OCI-LY3 (cell line): ENCODE data around the gene BMAL2.

Experiments used
- H2AFZ ChIP-seq: fragments of 200-600, 300-600 bp; shearing (Covaris generic); 2 replicates; pipeline ENCODE4 v1.6.0; 2014; ENCODE audit warnings: antibody characterized with exemption, low read depth, low read length
- H3K27ac ChIP-seq: fragments of 200-600, 300-600 bp; sonication (generic); 2 replicates; pipeline ENCODE4 v1.5.1; 2014; ENCODE audit warnings: mild to moderate bottlenecking, low read length, moderate library complexity, mixed read lengths
- H3K27me3 ChIP-seq: fragments of 200-600, 300-600 bp; sonication (generic); 2 replicates; pipeline ENCODE4 v1.6.1; 2014; ENCODE audit warnings: low read depth, low read length, mixed read lengths
- H3K36me3 ChIP-seq: fragments of 200-600, 300-600 bp; sonication (generic); replicated peaks from 2 replicates; pipeline ENCODE3; 2014; ENCODE audit warnings: low read depth, low read length, mixed read lengths
- H3K4me1 ChIP-seq: fragments of 300-600, 200-600 bp; sonication (generic); 2 replicates; pipeline ENCODE4 v1.6.1; 2014; ENCODE audit warnings: low read length, mixed read lengths
- H3K4me2 ChIP-seq: fragments of 200-600, 300-600 bp; sonication (generic); 2 replicates; pipeline ENCODE4 v1.6.1; 2014; ENCODE audit warnings: low read length, mixed read lengths
- H3K4me3 ChIP-seq: fragments of 300-600, 200-600 bp; sonication (generic); 2 replicates; pipeline ENCODE4 v1.5.1; 2014; ENCODE audit warnings: antibody characterized with exemption, mild to moderate bottlenecking, low read length, moderate library complexity
- H3K79me2 ChIP-seq: fragments of 300-600, 200-600 bp; shearing (Covaris generic); 2 replicates; pipeline ENCODE4 v1.6.1; 2014; ENCODE audit warnings: mild to moderate bottlenecking, low read length, mixed read lengths
- H3K9ac ChIP-seq: fragments of 300-600, 200-600 bp; shearing (Covaris generic); 2 replicates; pipeline ENCODE4 v1.6.0; 2014; ENCODE audit warnings: mild to moderate bottlenecking, low read length, moderate library complexity
- H3K9me3 ChIP-seq: fragments of 200-600, 300-600 bp; shearing (Covaris generic); 2 replicates; pipeline ENCODE4 v1.6.1; 2014; ENCODE audit warnings: low read length, mixed read lengths; ENCODE audit not compliant: insufficient read depth
- H4K20me1 ChIP-seq: fragments of 200-600, 300-600 bp; sonication (generic); 2 replicates; pipeline ENCODE4 v1.6.1; 2016; ENCODE audit warnings: low read length, mixed read lengths; ENCODE audit not compliant: insufficient read depth
- EZH2phosphoT487 ChIP-seq: fragments of 200-600 bp; shearing (Covaris generic); IDR thresholded peaks from 2 replicates; pipeline ENCODE4 v1.6.1; 2018; ENCODE audit warnings: antibody characterized with exemption, mixed run types, low read depth
- TF ChIP-seq, protein P1 (sequence below): fragments of 200-600, 300-600 bp; sonication (generic); IDR thresholded peaks from 2 replicates; pipeline ENCODE4 v1.5.1; 2014; ENCODE audit warnings: antibody characterized with exemption, low read length, low read depth

Gene BMAL2

DNA sequence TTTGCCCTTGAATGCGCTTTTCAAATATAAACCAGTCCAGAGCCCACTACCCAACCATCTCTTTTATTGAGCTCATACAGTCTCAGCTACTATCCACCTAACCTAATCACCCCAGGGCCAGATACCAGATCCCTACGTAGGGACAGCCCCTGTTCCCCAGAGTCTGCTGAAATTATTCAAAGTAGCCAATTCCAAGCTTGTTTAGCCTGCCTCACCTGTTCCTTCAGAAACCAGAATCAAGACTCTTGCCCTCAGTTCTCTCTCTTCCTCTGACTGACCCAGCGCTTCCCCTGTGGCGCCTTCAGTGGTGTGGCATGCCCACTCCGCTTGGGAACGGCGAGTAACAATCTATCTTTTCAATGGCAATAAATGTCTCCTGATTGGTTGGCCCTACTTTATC is 18.8 kb downstream of the BMAL2 start:
- Histone ChIP-seq H2AFZ (no peak overlapping the region), H3K27me3 (no peaks in the 10 kb centered on the region), H3K4me3 (no peak overlapping the region), H3K9ac (no peak overlapping the region), H3K79me2 (peaks cover 34% of the 10 kb centered on the region), H3K4me2 (no peak overlapping the region), H4K20me1 (no peaks in the 10 kb centered on the region), H3K27ac (no peak overlapping the region), H3K4me1 (no peaks in the 10 kb centered on the region), H3K36me3 (no peaks in the 10 kb centered on the region), H3K9me3 (no peaks in the 10 kb centered on the region)
- no peak for TF ChIP-seq EZH2phosphoT487

DNA sequence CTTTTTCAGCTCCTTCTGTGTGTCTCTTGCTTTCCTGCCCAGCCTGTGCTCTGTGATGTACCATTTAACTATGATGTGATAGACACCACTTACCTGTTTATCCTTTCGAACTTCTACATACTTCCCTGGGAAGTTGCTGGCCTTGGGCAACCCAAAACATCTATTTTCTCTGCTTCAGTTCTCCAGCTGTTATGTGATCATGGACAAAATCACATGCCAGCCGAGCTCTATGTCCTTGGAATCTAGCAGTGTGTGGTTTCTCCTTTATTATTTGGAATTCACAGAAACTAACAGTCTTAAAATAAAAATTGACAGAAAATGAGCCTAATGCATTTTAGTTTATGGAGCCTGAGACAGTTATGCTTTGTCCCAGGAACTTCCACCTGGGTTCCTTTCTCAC is 22.9 kb downstream of the BMAL2 start:
- H3K27me3 ChIP-seq = no peaks in the 10 kb centered on the region
- H4K20me1 ChIP-seq = no peaks in the 10 kb centered on the region
- no peak overlapping the region for H2AFZ ChIP-seq
- H3K9ac ChIP-seq = no peak overlapping the region
- H3K9me3 ChIP-seq = no peaks in the 10 kb centered on the region
- no peak overlapping the region for H3K27ac ChIP-seq
- TF ChIP-seq, protein P1, sequence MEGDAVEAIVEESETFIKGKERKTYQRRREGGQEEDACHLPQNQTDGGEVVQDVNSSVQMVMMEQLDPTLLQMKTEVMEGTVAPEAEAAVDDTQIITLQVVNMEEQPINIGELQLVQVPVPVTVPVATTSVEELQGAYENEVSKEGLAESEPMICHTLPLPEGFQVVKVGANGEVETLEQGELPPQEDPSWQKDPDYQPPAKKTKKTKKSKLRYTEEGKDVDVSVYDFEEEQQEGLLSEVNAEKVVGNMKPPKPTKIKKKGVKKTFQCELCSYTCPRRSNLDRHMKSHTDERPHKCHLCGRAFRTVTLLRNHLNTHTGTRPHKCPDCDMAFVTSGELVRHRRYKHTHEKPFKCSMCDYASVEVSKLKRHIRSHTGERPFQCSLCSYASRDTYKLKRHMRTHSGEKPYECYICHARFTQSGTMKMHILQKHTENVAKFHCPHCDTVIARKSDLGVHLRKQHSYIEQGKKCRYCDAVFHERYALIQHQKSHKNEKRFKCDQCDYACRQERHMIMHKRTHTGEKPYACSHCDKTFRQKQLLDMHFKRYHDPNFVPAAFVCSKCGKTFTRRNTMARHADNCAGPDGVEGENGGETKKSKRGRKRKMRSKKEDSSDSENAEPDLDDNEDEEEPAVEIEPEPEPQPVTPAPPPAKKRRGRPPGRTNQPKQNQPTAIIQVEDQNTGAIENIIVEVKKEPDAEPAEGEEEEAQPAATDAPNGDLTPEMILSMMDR = no peak
- no peak for TF ChIP-seq EZH2phosphoT487
- no peaks in the 10 kb centered on the region for H3K4me1 ChIP-seq
- H3K4me3 ChIP-seq = no peak overlapping the region
- H3K4me2 ChIP-seq = no peak overlapping the region
- peaks cover 4% of the 10 kb centered on the region; the same call in 1 of the 2 replicates for H3K79me2 ChIP-seq
- no peaks in the 10 kb centered on the region for H3K36me3 ChIP-seq

DNA sequence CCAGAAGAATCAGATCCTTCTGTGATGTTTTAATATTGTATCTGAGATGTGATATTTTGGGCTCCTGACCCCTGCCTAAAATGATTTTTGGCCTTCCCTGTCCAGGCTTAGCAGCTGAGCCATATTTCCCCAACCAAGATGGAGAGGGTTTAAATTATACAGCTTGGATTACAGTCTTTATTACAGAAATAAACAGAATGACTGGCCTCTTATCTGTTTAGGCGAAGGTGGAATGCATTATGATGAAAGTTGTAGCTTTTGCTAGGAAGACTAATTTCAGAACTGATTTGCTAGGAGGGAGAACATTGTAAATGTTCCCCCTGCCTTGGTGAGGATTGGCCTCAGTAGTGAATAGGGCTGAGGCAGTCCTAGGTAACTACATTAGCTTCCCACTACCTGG is 23.3 kb downstream of the BMAL2 start:
- Histone ChIP-seq H3K27ac (no peak overlapping the region), H3K9me3 (no peaks in the 10 kb centered on the region), H3K9ac (no peak overlapping the region), H3K79me2 (peaks cover 4% of the 10 kb centered on the region; the same call in 1 of the 2 replicates), H3K27me3 (no peaks in the 10 kb centered on the region), H2AFZ (no peak overlapping the region), H3K4me1 (no peaks in the 10 kb centered on the region), H3K4me3 (no peak overlapping the region), H3K36me3 (no peaks in the 10 kb centered on the region), H3K4me2 (no peak overlapping the region), H4K20me1 (no peaks in the 10 kb centered on the region)
- TF ChIP-seq, protein P1 = no peak
- no peak for TF ChIP-seq EZH2phosphoT487

DNA sequence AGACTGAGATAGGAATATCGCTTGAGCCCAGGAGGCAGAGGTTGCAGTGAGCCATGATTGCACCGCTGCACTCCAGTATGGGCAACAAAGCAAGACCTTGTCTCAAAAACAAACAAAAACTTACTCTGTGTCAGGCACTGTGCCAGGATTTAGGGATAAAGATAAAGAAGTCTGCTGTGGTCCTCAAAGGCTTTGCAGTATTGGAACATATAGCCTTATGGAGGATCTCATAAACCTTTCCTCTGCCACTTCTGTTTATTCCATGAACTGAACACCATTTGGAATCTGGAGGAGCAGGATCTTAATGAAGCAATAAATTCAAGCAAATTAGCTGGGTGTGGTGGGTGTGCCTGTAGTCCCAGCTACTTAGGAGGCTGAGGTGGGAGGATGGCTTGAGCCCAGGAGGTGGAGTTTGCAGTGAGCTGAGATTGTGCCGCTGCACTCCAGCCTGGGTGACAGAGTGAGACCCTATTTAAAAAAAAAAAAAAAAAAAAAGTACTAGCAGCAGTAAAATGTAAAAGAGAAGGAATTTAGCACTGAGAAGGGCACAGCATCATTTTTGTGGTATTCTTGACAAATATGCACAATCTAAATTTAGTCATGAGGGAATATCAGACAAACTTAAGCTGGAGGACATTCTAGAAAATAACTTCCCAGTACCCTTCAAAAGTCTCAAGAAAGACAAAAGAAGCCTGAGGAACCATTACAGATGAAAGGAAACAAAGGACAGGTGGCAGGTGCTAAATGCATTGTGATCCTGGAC is 27.1 kb downstream of the BMAL2 start:
- Histone ChIP-seq H3K36me3 (no peaks in the 10 kb centered on the region), H3K9ac (no peak overlapping the region), H2AFZ (no peak overlapping the region), H3K4me3 (no peak overlapping the region), H3K9me3 (no peaks in the 10 kb centered on the region), H3K27me3 (no peaks in the 10 kb centered on the region), H3K4me2 (no peak overlapping the region), H4K20me1 (no peaks in the 10 kb centered on the region), H3K27ac (no peak overlapping the region), H3K4me1 (no peaks in the 10 kb centered on the region), H3K79me2 (no peaks in the 10 kb centered on the region)
- TF ChIP-seq, protein P1 = no peak
- TF ChIP-seq EZH2phosphoT487 = no peak
